ENCODE measurements around the gene FOXP4. TPM values are rescaled to one million over a fixed set of nuclear protein-coding genes. Genes with fewer than 3 reads are reported as not detected.

FOXP4 gene
- total and polyA plus RNA-seq, 8 donors: 7.9 to 70.4 (median 30.7) TPM

DNA sequence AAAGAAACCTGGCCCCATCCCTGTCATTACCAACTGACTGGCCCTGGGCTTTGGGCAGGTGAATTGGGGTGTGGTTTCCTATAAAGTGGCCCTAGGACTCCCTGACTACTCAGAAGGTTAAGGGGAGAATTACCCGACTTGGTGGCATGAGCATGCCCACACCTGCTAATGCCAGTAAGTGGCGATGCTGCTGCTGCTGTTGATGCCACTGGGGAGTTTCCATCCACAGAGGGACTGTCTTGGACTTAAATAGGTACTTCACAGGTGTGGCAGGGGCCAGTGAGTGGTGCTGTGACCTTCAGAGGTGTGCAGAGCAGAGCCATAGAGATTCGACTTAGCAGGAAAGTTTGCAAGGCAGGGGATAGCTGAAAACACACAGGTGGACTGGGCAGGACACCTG is 59.5 kb downstream of the FOXP4 start:
- 31 to 62% (median 38%) methylated on average over 3 of the region's 3 CpGs for WGBS, 5 donors
- Histone ChIP-seq H3K27ac (no peak overlapping the region), H3K9me3 (no peaks in the 10 kb centered on the region), H3K27me3 (peaks cover 0 to 7% (median 0%) of the 10 kb centered on the region in 3 donors), H3K4me1 (peaks cover 3 to 21% (median 18%) of the 10 kb centered on the region in 4 donors), H3K36me3 (peaks cover 0 to 3% (median 2%) of the 10 kb centered on the region in 4 donors), H3K4me3 (no peak overlapping the region)
- DNase-seq: no peak
- no peak for TF ChIP-seq POLR2A (IDR thresholded peaks at IDR 0.05)
- TF ChIP-seq EP300 (IDR thresholded peaks at IDR 0.05): no peak
- no peak for TF ChIP-seq POLR2AphosphoS5 (IDR thresholded peaks at IDR 0.05)
- TF ChIP-seq, protein P1, sequence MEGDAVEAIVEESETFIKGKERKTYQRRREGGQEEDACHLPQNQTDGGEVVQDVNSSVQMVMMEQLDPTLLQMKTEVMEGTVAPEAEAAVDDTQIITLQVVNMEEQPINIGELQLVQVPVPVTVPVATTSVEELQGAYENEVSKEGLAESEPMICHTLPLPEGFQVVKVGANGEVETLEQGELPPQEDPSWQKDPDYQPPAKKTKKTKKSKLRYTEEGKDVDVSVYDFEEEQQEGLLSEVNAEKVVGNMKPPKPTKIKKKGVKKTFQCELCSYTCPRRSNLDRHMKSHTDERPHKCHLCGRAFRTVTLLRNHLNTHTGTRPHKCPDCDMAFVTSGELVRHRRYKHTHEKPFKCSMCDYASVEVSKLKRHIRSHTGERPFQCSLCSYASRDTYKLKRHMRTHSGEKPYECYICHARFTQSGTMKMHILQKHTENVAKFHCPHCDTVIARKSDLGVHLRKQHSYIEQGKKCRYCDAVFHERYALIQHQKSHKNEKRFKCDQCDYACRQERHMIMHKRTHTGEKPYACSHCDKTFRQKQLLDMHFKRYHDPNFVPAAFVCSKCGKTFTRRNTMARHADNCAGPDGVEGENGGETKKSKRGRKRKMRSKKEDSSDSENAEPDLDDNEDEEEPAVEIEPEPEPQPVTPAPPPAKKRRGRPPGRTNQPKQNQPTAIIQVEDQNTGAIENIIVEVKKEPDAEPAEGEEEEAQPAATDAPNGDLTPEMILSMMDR (IDR thresholded peaks at IDR 0.05): no peak
- intact Hi-C loops (cut with DNase I; ENCODE audit: low total_unique reads): no loop called here

DNA sequence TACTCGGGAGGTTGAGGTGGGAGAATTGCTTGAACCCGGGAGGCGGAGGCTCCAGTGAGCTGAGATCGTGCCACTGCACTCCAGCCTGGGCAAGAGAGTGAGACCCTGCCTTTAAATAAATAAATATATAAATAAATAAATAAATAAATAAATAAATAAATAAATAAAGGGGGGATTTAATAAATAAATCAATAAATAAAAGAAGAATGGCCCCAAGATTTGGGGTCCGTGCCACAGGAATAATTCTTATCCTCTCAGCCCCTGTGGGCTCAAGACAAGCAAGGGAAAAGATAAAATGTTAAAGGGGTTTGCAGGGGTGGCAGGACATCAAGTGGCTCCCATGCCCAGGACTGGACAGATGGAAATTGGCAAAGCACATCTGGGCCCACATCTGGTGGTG is 60.9 kb downstream of the FOXP4 start:
- no peak for TF ChIP-seq POLR2AphosphoS5 (IDR thresholded peaks at IDR 0.05)
- TF ChIP-seq EP300 (IDR thresholded peaks at IDR 0.05): no peak
- TF ChIP-seq, protein P1 (IDR thresholded peaks at IDR 0.05): no peak
- no peak for TF ChIP-seq POLR2A (IDR thresholded peaks at IDR 0.05)
- Histone ChIP-seq H3K9me3 (no peaks in the 10 kb centered on the region), H3K27me3 (peaks cover 0 to 7% (median 0%) of the 10 kb centered on the region in 3 donors), H3K27ac (no peak overlapping the region), H3K36me3 (no peaks in the 10 kb centered on the region), H3K4me1 (peaks cover 3 to 16% (median 15%) of the 10 kb centered on the region in 4 donors), H3K4me3 (no peak overlapping the region)
- 88 to 95% (median 94%) methylated on average over 4 to 5 of the region's 5 CpGs for WGBS, 5 donors
- intact Hi-C loops (cut with DNase I; ENCODE audit: low total_unique reads): no loop called here
- no peak for DNase-seq

DNA sequence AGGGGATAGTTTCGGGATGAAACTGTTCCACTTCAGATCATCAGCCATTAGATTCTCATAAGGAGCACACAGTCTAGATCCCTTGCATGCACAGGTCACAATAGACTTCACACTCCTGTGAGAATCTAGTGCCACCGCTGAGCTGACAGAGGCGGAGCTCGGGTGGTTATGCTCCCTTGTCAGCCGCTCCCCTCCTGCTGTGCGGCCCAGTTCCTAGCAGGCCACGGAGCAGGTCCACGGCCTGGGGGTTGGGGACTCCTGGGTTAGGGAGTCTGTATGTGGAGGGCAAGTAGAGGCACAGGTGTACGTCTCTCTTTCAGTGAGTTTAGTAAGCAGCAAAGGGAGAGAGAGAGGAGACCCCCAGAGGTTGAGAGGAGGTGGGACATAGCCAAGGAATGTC is 61.6 kb downstream of the FOXP4 start:
- H3K36me3 ChIP-seq: no peaks in the 10 kb centered on the region
- intact Hi-C loops (cut with DNase I; ENCODE audit: low total_unique reads): no loop called here
- no peak for DNase-seq
- no peak overlapping the region for H3K27ac ChIP-seq
- no peak overlapping the region for H3K4me3 ChIP-seq
- TF ChIP-seq, protein P1 (IDR thresholded peaks at IDR 0.05): no peak
- TF ChIP-seq POLR2AphosphoS5 (IDR thresholded peaks at IDR 0.05) (no peak), POLR2A (IDR thresholded peaks at IDR 0.05) (no peak), EP300 (IDR thresholded peaks at IDR 0.05) (no peak)
- peaks cover 3 to 9% (median 8%) of the 10 kb centered on the region in 4 donors for H3K4me1 ChIP-seq
- H3K9me3 ChIP-seq: no peaks in the 10 kb centered on the region
- H3K27me3 ChIP-seq: peaks cover 0 to 7% (median 0%) of the 10 kb centered on the region in 3 donors
- 58 to 83% (median 77%) methylated on average over 9 of the region's 9 CpGs for WGBS, 5 donors

DNA sequence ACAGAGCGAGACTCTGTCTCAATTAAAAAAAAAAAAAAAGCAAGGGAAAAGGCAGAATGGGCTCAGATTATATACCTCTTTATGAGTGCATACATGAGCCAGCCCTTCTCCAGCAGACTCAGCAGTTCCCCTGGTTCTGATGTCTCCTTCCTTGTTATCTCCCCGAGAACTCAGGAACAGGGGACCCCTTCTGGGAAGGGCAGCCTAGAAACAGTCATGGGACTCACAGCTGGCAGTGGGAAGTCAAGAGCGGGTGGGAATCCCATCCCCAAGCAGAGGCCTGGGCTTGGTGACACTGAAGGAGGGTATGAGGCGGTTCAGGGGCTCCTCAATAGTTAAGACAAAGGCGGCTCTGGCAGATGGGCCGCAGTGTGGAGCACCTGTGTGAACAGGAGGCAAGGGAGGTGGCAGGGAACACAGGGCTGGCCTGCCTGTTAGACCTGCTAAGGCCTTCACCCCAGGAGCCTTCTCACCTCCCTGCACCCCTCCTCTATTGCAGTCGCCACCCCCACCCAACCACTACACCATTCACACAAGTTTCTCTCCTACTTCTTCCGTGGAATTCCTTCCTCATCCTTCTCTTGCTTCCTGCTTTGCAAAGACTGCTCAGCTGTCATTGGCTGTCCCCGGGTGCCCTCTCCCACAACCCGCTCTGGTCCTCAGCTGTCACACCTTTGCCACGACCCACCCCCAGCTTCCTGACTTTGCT is 62.4 kb downstream of the FOXP4 start:
- Histone ChIP-seq H3K9me3 (peaks cover 0 to 5% (median 1%) of the 10 kb centered on the region in 4 donors), H3K4me3 (no peak overlapping the region), H3K4me1 (peaks cover 0 to under 1% (median 0%) of the 10 kb centered on the region in 4 donors), H3K27me3 (peaks cover 0 to 7% (median 0%) of the 10 kb centered on the region in 3 donors), H3K36me3 (no peaks in the 10 kb centered on the region), H3K27ac (no peak overlapping the region)
- intact Hi-C loops (cut with DNase I; ENCODE audit: low total_unique reads): no loop called here
- WGBS, 5 donors: 80 to 86% (median 84%) methylated on average over 9 to 11 of the region's 11 CpGs
- DNase-seq: no peak
- TF ChIP-seq POLR2AphosphoS5 (IDR thresholded peaks at IDR 0.05) (no peak), EP300 (IDR thresholded peaks at IDR 0.05) (no peak), POLR2A (IDR thresholded peaks at IDR 0.05) (no peak)
- TF ChIP-seq, protein P1 (IDR thresholded peaks at IDR 0.05): no peak
